Endothelial cell of umbilical vein (primary cell): ENCODE results near the gene PARD3B.

ENCODE experiments used
- CTCF ChIP-seq, 2 donors: IDR thresholded peaks; 1 replicate in 1 of 2; 2 replicates in 1 of 2; pipeline ENCODE4 v1.5.1; 2011; ENCODE audit warnings: low read length in 2 of 2, mild to moderate bottlenecking in 2 of 2, moderate library complexity in 2 of 2, control low read depth in 1 of 2, inconsistent platforms in 1 of 2, low read depth in 1 of 2; ENCODE audit not compliant: insufficient read depth in 1 of 2; ENCODE audit errors: extremely low read depth in 1 of 2
- POLR2AphosphoS5 ChIP-seq: IDR thresholded peaks from 2 replicates; pipeline ENCODE4 v1.6.1; 2012; ENCODE audit warnings: low read depth, mild to moderate bottlenecking, control low read depth, low read length, moderate library complexity; ENCODE audit not compliant: insufficient read depth

GRCh38 chr2:204896146-204896545, 350.9 kb downstream of the PARD3B start:
- TF ChIP-seq POLR2AphosphoS5 (no peak), CTCF (IDR thresholded peaks at IDR 0.05; ENCODE audit: extremely low read depth in 1 of 2, insufficient read depth in 1 of 2, low read depth in 1 of 2, low read length in 2 of 2) (no peak)
